ENCODE results near the gene ARVCF. TPM values are rescaled to one million over a fixed set of nuclear protein-coding genes. Genes with fewer than 3 reads are reported as not detected.

Gene ARVCF
- total and polyA plus RNA-seq, 9 of the 15 experiments (the other 6 are each of a cell fraction or from before 2014, with no cell fraction given): 0.03 to 97.4 (median 15.6) TPM

GRCh38 chr22:20035375-20036083 is 18.9 kb upstream of the ARVCF start (continued):
- TF ChIP-seq ZBTB40 (IDR thresholded peaks at IDR 0.05) (no peak), ZBTB40 (CRISPR knock-in tag; IDR thresholded peaks at IDR 0.05) (peak; percentile 66; the same call in 1 of the 2 replicates), BACH1 (tag; IDR thresholded peaks at IDR 0.05) (no peak), RBBP5 (IDR thresholded peaks at IDR 0.05; ENCODE audit: borderline replicate concordance, insufficient read depth, low read length, poor library complexity, severe bottlenecking) (no peak), POLR2A (conservative IDR thresholded peaks at IDR 0.05) (peak; percentile 43; the same call in 1 of the 2 replicates), RAD51 (IDR thresholded peaks at IDR 0.05; ENCODE audit: borderline replicate concordance, low read depth) (peak; percentile 15; the same call in 1 of the 2 replicates), ZNF584 (CRISPR knock-in tag; IDR thresholded peaks at IDR 0.05; ENCODE audit: low read depth) (no peak), THRB (CRISPR knock-in tag; conservative IDR thresholded peaks at IDR 0.05) (0 out of 2 replicates have a peak, but pooled peaks have one; percentile 7), PHF20 (IDR thresholded peaks at IDR 0.05; ENCODE audit: partially characterized antibody) (no peak), NRF1 (conservative IDR thresholded peaks at IDR 0.05 in 1 of 2, IDR thresholded peaks at IDR 0.05 in 1 of 2) (0 out of 4 replicates have a peak, but pooled peaks of 1 of the 2 experiments have one; percentile 27), POLR2AphosphoS5 (IDR thresholded peaks at IDR 0.05; ENCODE audit: control insufficient read depth, insufficient read depth, low read depth, low read length) (peak; percentile 37; the same call in 1 of the 2 replicates), MEIS2 (IDR thresholded peaks at IDR 0.05; ENCODE audit: partially characterized antibody) (peak; percentile 82), ETS1 (conservative IDR thresholded peaks at IDR 0.05; ENCODE audit: control insufficient read depth, low read depth, low read length) (0 out of 2 replicates have a peak, but pooled peaks have one; percentile 25), TEAD4 (IDR thresholded peaks at IDR 0.05; ENCODE audit: low read length) (peak; percentile 80), TEAD4 (CRISPR knock-in tag; IDR thresholded peaks at IDR 0.05; ENCODE audit: borderline replicate concordance) (no peak), TRIM24 (IDR thresholded peaks at IDR 0.05) (0 out of 4 replicates have a peak, but pooled peaks of 1 of the 2 experiments have one; percentile 25)

Data from K562 (cell line).